Measurements from ENCODE around the gene XYLT1.
"Not testable (repeated sequence)": the region's sequence is repeated elsewhere in the genome, so short reads cannot be mapped to it uniquely, and the experiment has no call there.

XYLT1 gene

GRCh38 chr16:17335826-17336529 lies 134.8 kb downstream of the XYLT1 start:
- intact Hi-C loops (cut with DNase I; ENCODE audit: low total_unique reads), result no loop called here
- Histone ChIP-seq H3K4me3 (no peak overlapping the region), H3K27ac (peak overlapping the region; percentile 48 to 63), H3K9me3 (no peaks in the 10 kb centered on the region), H3K4me1 (peaks cover 0 to 41% (median 14%) of the 10 kb centered on the region in 4 donors), H3K36me3 (no peaks in the 10 kb centered on the region), H3K27me3 (no peaks in the 10 kb centered on the region)
- no peak for TF ChIP-seq CTCF (IDR thresholded peaks at IDR 0.05)
- DNase-seq, result peak in 1 of 2 donors; percentile 54

GRCh38 chr16:17335406-17335805 lies 135.4 kb downstream of the XYLT1 start:
- peak overlapping the region; percentile 48 to 63 for H3K27ac ChIP-seq
- H3K4me1 ChIP-seq, result peaks cover 0 to 35% (median 10%) of the 10 kb centered on the region in 4 donors
- H3K27me3 ChIP-seq; H3K4me3 ChIP-seq; intact Hi-C loops (cut with DNase I; ENCODE audit: low total_unique reads); H3K36me3 ChIP-seq; H3K9me3 ChIP-seq: not testable (repeated sequence)
- peak in 1 of 2 donors; percentile 54 for DNase-seq

GRCh38 chr16:17334096-17334495 lies 136.7 kb downstream of the XYLT1 start:
- Histone ChIP-seq H3K27ac (peak overlapping the region; percentile 44 to 48), H3K9me3 (no peaks in the 10 kb centered on the region), H3K27me3 (no peaks in the 10 kb centered on the region), H3K36me3 (no peaks in the 10 kb centered on the region), H3K4me3 (no peak overlapping the region), H3K4me1 (peaks cover 0 to 40% (median 13%) of the 10 kb centered on the region in 4 donors)
- TF ChIP-seq CTCF (IDR thresholded peaks at IDR 0.05), result no peak
- DNase-seq, result peak in 1 of 2 donors; percentile 80
- intact Hi-C loops (cut with DNase I; ENCODE audit: low total_unique reads), result no loop called here

- Histone ChIP-seq H3K4me3 (no peak overlapping the region), H3K9me3 (no peaks in the 10 kb centered on the region), H3K27me3 (no peaks in the 10 kb centered on the region), H3K27ac (peak overlapping the region; percentile 44 to 48), H3K4me1 (peaks cover 0 to 47% (median 16%) of the 10 kb centered on the region in 4 donors), H3K36me3 (no peaks in the 10 kb centered on the region)
- no peak for TF ChIP-seq CTCF (IDR thresholded peaks at IDR 0.05)
- intact Hi-C loops (cut with DNase I; ENCODE audit: low total_unique reads), result no loop called here
- no peak for DNase-seq
These were observed 137.5 kb downstream of the XYLT1 start for GRCh38 chr16:17333229-17333628.

- peak in 1 of 2 donors; percentile 54 for DNase-seq
- Histone ChIP-seq H3K36me3 (no peaks in the 10 kb centered on the region), H3K27ac (peak overlapping the region; percentile 55 to 67), H3K4me1 (peaks cover 0 to 50% (median 19%) of the 10 kb centered on the region in 4 donors), H3K4me3 (no peak overlapping the region), H3K27me3 (no peaks in the 10 kb centered on the region), H3K9me3 (no peaks in the 10 kb centered on the region)
- intact Hi-C loops (cut with DNase I; ENCODE audit: low total_unique reads), result no loop called here
- no peak for TF ChIP-seq CTCF (IDR thresholded peaks at IDR 0.05)
These were observed 138.8 kb downstream of the XYLT1 start for GRCh38 chr16:17331991-17332390.

- intact Hi-C loops (cut with DNase I; ENCODE audit: low total_unique reads), result no loop called here
- H3K9me3 ChIP-seq, result no peaks in the 10 kb centered on the region
- H3K4me1 ChIP-seq, result peaks cover 0 to 48% (median 17%) of the 10 kb centered on the region in 4 donors
- no peaks in the 10 kb centered on the region for H3K36me3 ChIP-seq
- peak; percentile 83 to 85 for DNase-seq
- no peak for TF ChIP-seq CTCF (IDR thresholded peaks at IDR 0.05)
- no peaks in the 10 kb centered on the region for H3K27me3 ChIP-seq
- no peak overlapping the region for H3K4me3 ChIP-seq
- H3K27ac ChIP-seq, result peak overlapping the region; percentile 55 to 67
These were observed 139.6 kb downstream of the XYLT1 start for GRCh38 chr16:17331071-17331607.

Measured in tibial artery (tissue), 4 donors.